Measurements from ENCODE around the gene SULT1C3. TPM values are rescaled to one million over a fixed set of nuclear protein-coding genes. Genes with fewer than 3 reads are reported as not detected.

Gene SULT1C3
- total and polyA plus RNA-seq, 4 donors = not detected

DNA sequence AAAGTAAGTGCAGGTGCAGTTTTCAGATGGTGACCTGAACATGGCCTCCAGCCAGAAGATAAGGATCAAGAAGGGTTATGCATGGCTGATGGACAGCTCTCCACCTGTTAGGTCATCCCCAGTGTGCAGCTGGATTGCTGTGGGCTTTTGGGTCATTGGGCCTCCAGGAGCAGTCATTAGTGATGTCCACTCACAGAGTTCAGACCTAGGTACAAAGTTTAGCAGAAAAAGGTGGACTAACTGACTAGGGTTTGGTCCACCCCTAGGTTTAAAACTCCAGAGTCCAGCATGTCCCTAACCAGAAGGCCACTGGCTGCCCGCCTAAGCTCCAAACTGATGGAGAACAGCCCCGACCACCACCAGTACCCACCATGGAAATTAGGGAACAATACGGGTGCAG is 30.6 kb downstream of the SULT1C3 start:
- WGBS, 2 donors = 74 to 92% methylated on average over 3 of the region's 3 CpGs
- H3K9ac ChIP-seq (ENCODE audit: insufficient read depth in 1 of 2, low read length in 2 of 2) = no peak overlapping the region
- no peak for DNase-seq
- peaks cover 0 to 17% (median 3%) of the 10 kb centered on the region in 5 donors for H3K4me1 ChIP-seq (ENCODE audit: control insufficient read depth in 5 of 5, insufficient read depth in 5 of 5, low read length in 5 of 5)
- no peaks in the 10 kb centered on the region for H3K36me3 ChIP-seq (ENCODE audit: control insufficient read depth in 4 of 4, insufficient read depth in 4 of 4, low read length in 4 of 4)
- no peaks in the 10 kb centered on the region for H3K27me3 ChIP-seq (ENCODE audit: control insufficient read depth in 3 of 3, insufficient read depth in 3 of 3, low read length in 2 of 3)
- H3K9me3 ChIP-seq (ENCODE audit: control insufficient read depth in 4 of 4, insufficient read depth in 3 of 4, low read length in 3 of 4) = no peaks in the 10 kb centered on the region
- H3K4me3 ChIP-seq = no peak overlapping the region
- no peak overlapping the region for H3K27ac ChIP-seq (ENCODE audit: low read depth in 1 of 2, low read length in 1 of 2)
- ATAC-seq (ENCODE audit: insufficient read depth, low FRiP score) = no peak
- TF ChIP-seq, protein P1, sequence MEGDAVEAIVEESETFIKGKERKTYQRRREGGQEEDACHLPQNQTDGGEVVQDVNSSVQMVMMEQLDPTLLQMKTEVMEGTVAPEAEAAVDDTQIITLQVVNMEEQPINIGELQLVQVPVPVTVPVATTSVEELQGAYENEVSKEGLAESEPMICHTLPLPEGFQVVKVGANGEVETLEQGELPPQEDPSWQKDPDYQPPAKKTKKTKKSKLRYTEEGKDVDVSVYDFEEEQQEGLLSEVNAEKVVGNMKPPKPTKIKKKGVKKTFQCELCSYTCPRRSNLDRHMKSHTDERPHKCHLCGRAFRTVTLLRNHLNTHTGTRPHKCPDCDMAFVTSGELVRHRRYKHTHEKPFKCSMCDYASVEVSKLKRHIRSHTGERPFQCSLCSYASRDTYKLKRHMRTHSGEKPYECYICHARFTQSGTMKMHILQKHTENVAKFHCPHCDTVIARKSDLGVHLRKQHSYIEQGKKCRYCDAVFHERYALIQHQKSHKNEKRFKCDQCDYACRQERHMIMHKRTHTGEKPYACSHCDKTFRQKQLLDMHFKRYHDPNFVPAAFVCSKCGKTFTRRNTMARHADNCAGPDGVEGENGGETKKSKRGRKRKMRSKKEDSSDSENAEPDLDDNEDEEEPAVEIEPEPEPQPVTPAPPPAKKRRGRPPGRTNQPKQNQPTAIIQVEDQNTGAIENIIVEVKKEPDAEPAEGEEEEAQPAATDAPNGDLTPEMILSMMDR (IDR thresholded peaks at IDR 0.05; ENCODE audit: control extremely low read depth, extremely low read depth) = no peak

DNA sequence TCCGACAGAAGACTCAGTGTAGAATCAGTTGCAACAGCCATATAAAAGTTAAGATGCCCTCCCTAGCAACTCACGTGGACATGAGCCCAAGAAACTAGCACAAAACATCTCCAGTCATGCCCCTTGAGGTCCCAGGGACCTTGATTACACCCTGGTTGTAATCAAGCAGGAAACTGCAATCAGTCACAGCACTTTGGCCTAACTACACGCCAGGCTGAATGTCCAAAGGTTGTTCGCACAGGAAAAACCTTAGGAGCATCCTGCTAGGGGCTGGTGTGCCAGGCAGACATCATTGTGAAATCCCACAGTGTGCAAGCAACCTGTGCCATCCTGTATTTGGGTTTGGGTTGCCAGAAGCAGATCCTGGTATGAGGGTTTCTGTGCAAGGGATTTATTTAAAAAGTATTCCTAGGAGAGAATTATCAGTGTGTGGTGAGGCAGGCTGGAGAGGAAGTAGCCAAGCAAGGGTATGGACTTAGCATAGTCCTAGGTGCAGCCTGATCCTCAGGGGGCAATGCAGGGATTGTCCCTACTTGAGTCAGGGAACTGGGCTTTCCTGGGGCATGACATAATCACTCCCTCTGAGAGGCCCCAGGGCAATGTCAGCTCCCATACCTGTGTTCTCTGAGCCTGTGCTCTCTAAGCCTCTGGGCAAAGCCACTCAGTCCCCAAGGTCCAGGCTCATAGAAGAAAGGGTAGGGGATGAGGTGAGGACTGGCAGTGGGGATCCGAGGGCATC is 31.2 kb downstream of the SULT1C3 start:
- no peak for ATAC-seq (ENCODE audit: insufficient read depth, low FRiP score)
- WGBS, 2 donors = 88% methylated on average over 5 of the region's 5 CpGs
- H3K36me3 ChIP-seq (ENCODE audit: control insufficient read depth in 4 of 4, insufficient read depth in 4 of 4, low read length in 4 of 4) = no peaks in the 10 kb centered on the region

DNA sequence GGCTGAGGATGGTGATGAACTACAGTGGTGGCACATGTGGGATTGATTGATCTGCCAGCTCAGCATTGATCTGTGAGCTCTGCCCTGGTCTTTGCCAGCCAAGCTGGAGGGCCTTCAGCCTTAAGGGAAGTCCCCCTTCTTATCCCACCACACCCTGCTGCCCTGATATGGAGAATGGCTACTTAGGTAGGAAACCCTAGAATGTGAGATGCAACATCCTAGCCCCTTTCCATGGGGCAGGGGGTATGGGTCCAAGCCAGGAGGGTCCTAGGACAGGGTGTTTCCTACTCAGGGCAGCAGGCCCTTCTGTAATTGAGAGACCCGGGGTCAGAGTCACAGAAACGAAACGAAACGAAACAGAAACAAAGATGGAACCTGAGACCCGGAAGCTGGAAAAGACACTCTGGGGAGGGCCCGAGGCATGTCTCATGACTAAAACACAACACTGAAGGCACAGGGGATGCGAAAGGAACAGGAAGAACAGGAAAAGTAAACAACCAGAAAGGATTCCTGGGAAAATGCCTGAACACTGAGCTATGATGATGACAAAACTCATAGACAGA is 32.0 kb downstream of the SULT1C3 start:
- H3K27me3 ChIP-seq (ENCODE audit: control insufficient read depth in 3 of 3, insufficient read depth in 3 of 3, low read length in 2 of 3) = no peaks in the 10 kb centered on the region
- TF ChIP-seq, protein P1 (IDR thresholded peaks at IDR 0.05; ENCODE audit: control extremely low read depth, extremely low read depth) = no peak
- WGBS, 2 donors = 59 to 76% methylated on average over 7 of the region's 7 CpGs
- no peak overlapping the region for H3K27ac ChIP-seq (ENCODE audit: low read depth in 1 of 2, low read length in 1 of 2)
- H3K4me3 ChIP-seq = no peak overlapping the region
- ATAC-seq (ENCODE audit: insufficient read depth, low FRiP score) (no peak), DNase-seq (peak in 2 of 3 donors; percentile 10 to 42)
- H3K9me3 ChIP-seq (ENCODE audit: control insufficient read depth in 4 of 4, insufficient read depth in 3 of 4, low read length in 3 of 4) = no peaks in the 10 kb centered on the region
- peaks cover 0 to 15% (median 3%) of the 10 kb centered on the region in 5 donors for H3K4me1 ChIP-seq (ENCODE audit: control insufficient read depth in 5 of 5, insufficient read depth in 5 of 5, low read length in 5 of 5)
- H3K36me3 ChIP-seq (ENCODE audit: control insufficient read depth in 4 of 4, insufficient read depth in 4 of 4, low read length in 4 of 4) = no peaks in the 10 kb centered on the region
- H3K9ac ChIP-seq (ENCODE audit: insufficient read depth in 1 of 2, low read length in 2 of 2) = no peak overlapping the region

More for the DNA sequence above, 31.2 kb downstream of the SULT1C3 start:
- Histone ChIP-seq H3K9ac (ENCODE audit: insufficient read depth in 1 of 2, low read length in 2 of 2) (no peak overlapping the region), H3K27me3 (ENCODE audit: control insufficient read depth in 3 of 3, insufficient read depth in 3 of 3, low read length in 2 of 3) (no peaks in the 10 kb centered on the region), H3K27ac (ENCODE audit: low read depth in 1 of 2, low read length in 1 of 2) (no peak overlapping the region), H3K4me3 (no peak overlapping the region), H3K9me3 (ENCODE audit: control insufficient read depth in 4 of 4, insufficient read depth in 3 of 4, low read length in 3 of 4) (no peaks in the 10 kb centered on the region), H3K4me1 (ENCODE audit: control insufficient read depth in 5 of 5, insufficient read depth in 5 of 5, low read length in 5 of 5) (peaks cover 0 to 17% (median 3%) of the 10 kb centered on the region in 5 donors)
- TF ChIP-seq, protein P1 (IDR thresholded peaks at IDR 0.05; ENCODE audit: control extremely low read depth, extremely low read depth) = no peak
- no peak for DNase-seq

Measured in lung (tissue), 12 donors.